ENCODE data around the gene GALNT10. TPM values are rescaled to one million over a fixed set of nuclear protein-coding genes. Genes with fewer than 3 reads are reported as not detected.
A peak's percentile ranks its signal among the peaks of the same experiment; 100 is the strongest.
"Not testable (repeated sequence)": the region's sequence is repeated elsewhere in the genome, so short reads cannot be mapped to it uniquely, and the experiment has no call there.

GALNT10 gene
- polyA plus RNA-seq, 3 donors: 25.9 to 29.1 (median 27.5) TPM

GRCh38 chr5:154355129-154355611 is 164.6 kb downstream of the GALNT10 start:
- DNase-seq (ENCODE audit: extremely low read depth in 1 of 11, low read depth in 9 of 11, low spot score in 4 of 11): no peak

- no peak for DNase-seq (ENCODE audit: extremely low read depth in 1 of 11, low read depth in 9 of 11, low spot score in 4 of 11)
Observed at GRCh38 chr5:154356020-154356655, 165.6 kb downstream of the GALNT10 start.

- no peak for DNase-seq (ENCODE audit: extremely low read depth in 1 of 11, low read depth in 9 of 11, low spot score in 4 of 11)
Observed at GRCh38 chr5:154356958-154357357, 166.4 kb downstream of the GALNT10 start.

GRCh38 chr5:154358516-154359220 is 168.1 kb downstream of the GALNT10 start:
- DNase-seq (ENCODE audit: extremely low read depth in 1 of 11, low read depth in 9 of 11, low spot score in 4 of 11): peak in 3 of 11 donors; percentile 21 to 38 (median 30)

- DNase-seq (ENCODE audit: extremely low read depth in 1 of 11, low read depth in 9 of 11, low spot score in 4 of 11): peak in 3 of 11 donors; percentile 20 to 39 (median 27)
Observed at GRCh38 chr5:154359221-154359573, 168.7 kb downstream of the GALNT10 start.

GRCh38 chr5:154360241-154360640 is 169.7 kb downstream of the GALNT10 start:
- not testable (repeated sequence) for DNase-seq (ENCODE audit: extremely low read depth in 1 of 11, low read depth in 9 of 11, low spot score in 4 of 11)

GRCh38 chr5:154363411-154363810 is 172.9 kb downstream of the GALNT10 start:
- no peak for DNase-seq (ENCODE audit: extremely low read depth in 1 of 11, low read depth in 9 of 11, low spot score in 4 of 11)

GRCh38 chr5:154364771-154365170 is 174.2 kb downstream of the GALNT10 start:
- no peak for DNase-seq (ENCODE audit: extremely low read depth in 1 of 11, low read depth in 9 of 11, low spot score in 4 of 11)

- no peak for DNase-seq (ENCODE audit: extremely low read depth in 1 of 11, low read depth in 9 of 11, low spot score in 4 of 11)
Observed at GRCh38 chr5:154365823-154366222, 175.3 kb downstream of the GALNT10 start.

GRCh38 chr5:154366353-154366752 is 175.8 kb downstream of the GALNT10 start:
- no peak for DNase-seq (ENCODE audit: extremely low read depth in 1 of 11, low read depth in 9 of 11, low spot score in 4 of 11)

- DNase-seq (ENCODE audit: extremely low read depth in 1 of 11, low read depth in 9 of 11, low spot score in 4 of 11): no peak
Observed at GRCh38 chr5:154367101-154367500, 176.6 kb downstream of the GALNT10 start.

GRCh38 chr5:154368041-154368800 is 177.7 kb downstream of the GALNT10 start:
- DNase-seq (ENCODE audit: extremely low read depth in 1 of 11, low read depth in 9 of 11, low spot score in 4 of 11): peak in 2 of 11 donors; percentile 30 to 45

- DNase-seq (ENCODE audit: extremely low read depth in 1 of 11, low read depth in 9 of 11, low spot score in 4 of 11): no peak
Observed at GRCh38 chr5:154369682-154370081, 179.1 kb downstream of the GALNT10 start.

- DNase-seq (ENCODE audit: extremely low read depth in 1 of 11, low read depth in 9 of 11, low spot score in 4 of 11): no peak
Observed at GRCh38 chr5:154370119-154370518, 179.6 kb downstream of the GALNT10 start.

- no peak for DNase-seq (ENCODE audit: extremely low read depth in 1 of 11, low read depth in 9 of 11, low spot score in 4 of 11)
Observed at GRCh38 chr5:154370813-154371212, 180.3 kb downstream of the GALNT10 start.

GRCh38 chr5:154371687-154372086 is 181.2 kb downstream of the GALNT10 start:
- DNase-seq (ENCODE audit: extremely low read depth in 1 of 11, low read depth in 9 of 11, low spot score in 4 of 11): no peak

GRCh38 chr5:154372661-154373060 is 182.1 kb downstream of the GALNT10 start:
- DNase-seq (ENCODE audit: extremely low read depth in 1 of 11, low read depth in 9 of 11, low spot score in 4 of 11): no peak

GRCh38 chr5:154373326-154373725 is 182.8 kb downstream of the GALNT10 start:
- DNase-seq (ENCODE audit: extremely low read depth in 1 of 11, low read depth in 9 of 11, low spot score in 4 of 11): no peak

GRCh38 chr5:154373729-154374179 is 183.2 kb downstream of the GALNT10 start:
- DNase-seq (ENCODE audit: extremely low read depth in 1 of 11, low read depth in 9 of 11, low spot score in 4 of 11): no peak

- DNase-seq (ENCODE audit: extremely low read depth in 1 of 11, low read depth in 9 of 11, low spot score in 4 of 11): no peak
Observed at GRCh38 chr5:154374264-154374663, 183.7 kb downstream of the GALNT10 start.
